Inflammatory macrophage treated with lipopolysaccharide for 1 hour (primary cell): ENCODE results near the gene NLRP4.

ENCODE experiments used
- DNase-seq, 2 donors: peaks; one replicate each; pipeline ENCODE4 v3.0.0-alpha.2; 2020 to 2022

Gene NLRP4

GRCh38 chr19:55836340-55836739 lies at the start of gene NLRP4:
Gene NLRP4 (plus strand): TSS chr19:55836540. CDS start chr19:55852081, 15,541 bp downstream.
- no peak for DNase-seq

- DNase-seq, result no peak
These were observed 41.3 kb upstream of the NLRP4 start for GRCh38 chr19:55795021-55795420.

- no peak for DNase-seq
These were observed 34.9 kb upstream of the NLRP4 start for GRCh38 chr19:55801416-55801815.

- DNase-seq, result no peak
These were observed 34.1 kb upstream of the NLRP4 start for GRCh38 chr19:55802281-55802680.

GRCh38 chr19:55809381-55810058 lies 26.8 kb upstream of the NLRP4 start:
- peak; percentile 35 to 42 for DNase-seq

GRCh38 chr19:55811340-55811739 lies 25.0 kb upstream of the NLRP4 start:
- DNase-seq, result no peak

GRCh38 chr19:55812449-55812848 lies 23.9 kb upstream of the NLRP4 start:
- DNase-seq, result no peak

GRCh38 chr19:55813906-55814305 lies 22.4 kb upstream of the NLRP4 start:
- no peak for DNase-seq

- DNase-seq, result no peak
These were observed 16.3 kb upstream of the NLRP4 start for GRCh38 chr19:55820037-55820436.

- no peak for DNase-seq
These were observed 5.7 kb upstream of the NLRP4 start for GRCh38 chr19:55830656-55831055.

GRCh38 chr19:55831846-55832245 lies 4.5 kb upstream of the NLRP4 start, which contains the start of gene NLRP11:
Gene NLRP11 (minus strand): TSS chr19:55831999. CDS start chr19:55818174, 13,825 bp downstream.
- no peak for DNase-seq

GRCh38 chr19:55832676-55833075 lies 3.7 kb upstream of the NLRP4 start:
- DNase-seq, result no peak

- no peak for DNase-seq
These were observed 1.9 kb downstream of the NLRP4 start for GRCh38 chr19:55838251-55838650.

- no peak for DNase-seq
These were observed 2.6 kb downstream of the NLRP4 start for GRCh38 chr19:55838906-55839305.

- DNase-seq, result no peak
These were observed 18.8 kb downstream of the NLRP4 start for GRCh38 chr19:55855160-55855559.

GRCh38 chr19:55857149-55857548 lies 20.8 kb downstream of the NLRP4 start:
- no peak for DNase-seq

- DNase-seq, result no peak
These were observed 21.6 kb downstream of the NLRP4 start for GRCh38 chr19:55857974-55858373.

GRCh38 chr19:55858401-55858800 lies 22.1 kb downstream of the NLRP4 start:
- no peak for DNase-seq

GRCh38 chr19:55858969-55859368 lies 22.6 kb downstream of the NLRP4 start:
- DNase-seq, result no peak

GRCh38 chr19:55866521-55866920 lies 30.2 kb downstream of the NLRP4 start:
- no peak for DNase-seq

GRCh38 chr19:55867101-55867500 lies 30.8 kb downstream of the NLRP4 start:
- no peak for DNase-seq

GRCh38 chr19:55870736-55871135 lies 34.4 kb downstream of the NLRP4 start:
- no peak for DNase-seq

- DNase-seq, result no peak
These were observed 40.9 kb downstream of the NLRP4 start for GRCh38 chr19:55877211-55877610.

- no peak for DNase-seq
These were observed 46.3 kb downstream of the NLRP4 start for GRCh38 chr19:55882626-55883025.

- no peak for DNase-seq
These were observed 62.6 kb downstream of the NLRP4 start for GRCh38 chr19:55898911-55899310.
